SKM-1 (cell line): Measurements from ENCODE around the gene USP13.

Source experiments
- DNase-seq: peaks from one replicate; lab custom pipeline; 2025; ENCODE audit not compliant: unreplicated experiment; lab: John Stamatoyannopoulos, UW

USP13 gene

GRCh38 chr3:179791793-179792192, 139.0 kb downstream of the USP13 start:
- no peak for DNase-seq

GRCh38 chr3:179794355-179794754, 141.5 kb downstream of the USP13 start:
- DNase-seq, result no peak

- DNase-seq, result no peak
Measured at GRCh38 chr3:179796421-179796820, 143.6 kb downstream of the USP13 start.

- no peak for DNase-seq
Measured at GRCh38 chr3:179797192-179797591, 144.4 kb downstream of the USP13 start.

- DNase-seq, result peak; percentile 65
Measured at GRCh38 chr3:179801263-179801662, 148.4 kb downstream of the USP13 start.

- DNase-seq, result no peak
Measured at GRCh38 chr3:179801856-179802255, 149.0 kb downstream of the USP13 start.

GRCh38 chr3:179806177-179806576, 153.3 kb downstream of the USP13 start:
- no peak for DNase-seq

- DNase-seq, result no peak
Measured at GRCh38 chr3:179807588-179807987, 154.7 kb downstream of the USP13 start.

- DNase-seq, result no peak
Measured at GRCh38 chr3:179809639-179810038, 156.8 kb downstream of the USP13 start.

GRCh38 chr3:179811321-179812095, 158.7 kb downstream of the USP13 start:
- peak; percentile 61 for DNase-seq

- no peak for DNase-seq
Measured at GRCh38 chr3:179812096-179812382, 159.2 kb downstream of the USP13 start.

GRCh38 chr3:179819379-179819778, 166.5 kb downstream of the USP13 start:
- DNase-seq, result no peak

GRCh38 chr3:179822296-179822695, 169.5 kb downstream of the USP13 start:
- no peak for DNase-seq

- DNase-seq, result no peak
Measured at GRCh38 chr3:179825527-179826246, 172.8 kb downstream of the USP13 start.

GRCh38 chr3:179826247-179826637, 173.4 kb downstream of the USP13 start:
- DNase-seq, result no peak

GRCh38 chr3:179828738-179829137, 175.9 kb downstream of the USP13 start:
- DNase-seq, result no peak

GRCh38 chr3:179829401-179829800, 176.6 kb downstream of the USP13 start:
- DNase-seq, result no peak

- no peak for DNase-seq
Measured at GRCh38 chr3:179832333-179832854, 179.6 kb downstream of the USP13 start.

- no peak for DNase-seq
Measured at GRCh38 chr3:179833294-179833693, 180.5 kb downstream of the USP13 start.

- no peak for DNase-seq
Measured at GRCh38 chr3:179837374-179837773, 184.5 kb downstream of the USP13 start.
